DMS114 treated with DMSO at 0.1 percent for 48 hours (cell line): ENCODE measurements around the gene PTDSS2.
"Not testable (repeated sequence)": the region's sequence is repeated elsewhere in the genome, so short reads cannot be mapped to it uniquely, and the experiment has no call there.

Source experiments
- DNase-seq: peaks from one replicate; lab custom pipeline; 2025; ENCODE audit not compliant: unreplicated experiment; lab: John Stamatoyannopoulos, UW

Gene PTDSS2

DNA sequence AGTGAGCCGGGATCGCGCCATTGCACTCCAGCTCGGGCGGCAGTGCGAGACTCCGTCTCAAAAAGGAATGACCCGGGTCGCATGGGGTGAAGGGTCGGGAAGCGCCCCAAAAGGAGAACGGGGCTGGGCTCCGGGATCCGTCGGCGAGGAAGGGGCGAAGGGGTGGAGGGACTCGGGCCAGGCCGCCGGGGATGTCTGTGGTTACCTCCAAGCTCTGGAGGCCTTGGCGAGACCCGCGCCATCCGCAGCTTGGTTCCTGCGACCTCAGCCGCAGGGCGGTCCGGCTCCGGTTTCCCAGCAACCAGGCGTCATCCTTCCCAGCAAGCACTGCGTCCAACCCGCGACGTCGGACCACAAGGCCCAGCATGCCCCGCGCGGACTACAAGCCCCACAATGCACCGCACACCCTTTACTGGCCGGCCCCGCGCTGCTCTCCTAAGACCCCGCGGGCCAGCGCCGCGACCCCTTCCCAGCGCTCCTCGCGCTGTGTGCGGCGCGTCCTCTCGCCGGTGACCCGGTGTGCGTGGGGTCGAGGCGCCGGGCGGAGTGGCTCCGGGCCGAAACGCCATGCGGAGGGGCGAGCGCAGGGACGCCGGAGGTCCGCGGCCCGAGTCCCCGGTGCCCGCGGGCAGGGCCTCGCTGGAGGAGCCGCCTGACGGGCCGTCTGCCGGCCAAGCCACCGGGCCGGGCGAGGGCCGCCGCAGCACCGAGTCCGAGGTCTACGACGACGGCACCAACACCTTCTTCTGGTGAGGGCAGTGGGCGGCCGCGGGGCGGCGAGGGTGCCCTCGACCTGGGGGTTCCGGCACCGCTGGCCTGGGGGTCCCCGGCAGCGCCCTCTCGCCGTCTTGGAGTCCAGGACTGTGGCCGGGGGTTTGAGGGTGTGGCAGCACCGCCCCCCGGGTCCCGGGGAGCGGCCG is at the start of gene PTDSS2:
PTDSS2 (plus strand) TSS at position 391 of the 920 bp plus-strand sequence; CDS start at position 568, 177 bp downstream.
- DNase-seq: peak; percentile 86

DNA sequence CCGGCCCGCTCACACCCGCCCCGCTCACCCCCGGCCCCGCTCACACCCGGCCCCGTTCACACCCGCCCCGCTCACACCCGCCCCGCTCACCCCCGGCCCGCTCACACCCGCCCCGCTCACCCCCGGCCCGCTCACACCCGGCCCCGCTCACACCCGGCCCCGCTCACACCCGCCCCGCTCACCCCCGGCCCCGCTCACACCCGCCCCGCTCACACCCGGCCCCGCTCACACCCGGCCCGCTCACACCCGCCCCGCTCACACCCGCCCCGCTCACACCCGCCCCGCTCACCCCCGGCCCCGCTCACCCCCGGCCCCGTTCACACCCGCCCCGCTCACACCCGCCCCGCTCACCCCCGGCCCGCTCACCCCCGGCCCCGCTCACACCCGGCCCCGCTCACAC is 48.9 kb upstream of the PTDSS2 start:
- not testable (repeated sequence) for DNase-seq

DNA sequence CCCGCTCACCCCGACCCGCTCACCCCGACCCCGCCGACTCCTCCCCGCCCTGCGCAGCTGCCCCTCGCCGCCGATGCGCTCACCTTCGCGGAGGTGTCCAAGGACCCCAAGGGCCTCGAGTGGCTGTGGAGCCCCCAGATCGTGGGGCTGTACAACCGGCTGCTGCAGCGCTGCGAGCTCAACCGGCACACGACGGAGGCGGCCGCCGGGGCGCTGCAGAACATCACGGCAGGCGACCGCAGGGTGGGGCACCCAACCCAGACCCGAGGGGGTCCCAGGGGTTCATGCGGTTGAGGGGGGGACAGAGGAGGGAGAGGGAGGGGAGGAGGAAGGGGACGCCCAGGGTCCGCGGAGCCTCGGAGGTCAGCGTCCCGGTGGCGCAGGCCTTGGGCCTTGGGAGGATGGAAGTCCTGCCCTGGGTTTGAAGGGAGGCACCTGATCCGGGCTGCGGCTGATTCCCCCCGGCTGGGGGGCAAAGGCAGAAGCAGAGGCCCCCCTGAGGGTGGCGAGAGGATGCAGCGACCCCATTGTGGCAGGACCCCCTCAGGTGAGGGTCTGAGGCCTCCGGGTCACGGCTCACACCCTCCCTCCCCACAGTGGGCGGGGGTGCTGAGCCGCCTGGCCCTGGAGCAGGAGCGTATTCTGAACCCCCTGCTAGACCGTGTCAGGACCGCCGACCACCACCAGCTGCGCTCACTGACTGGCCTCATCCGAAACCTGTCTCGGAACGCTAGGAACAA is 46.9 kb upstream of the PTDSS2 start:
- DNase-seq: no peak

DNA sequence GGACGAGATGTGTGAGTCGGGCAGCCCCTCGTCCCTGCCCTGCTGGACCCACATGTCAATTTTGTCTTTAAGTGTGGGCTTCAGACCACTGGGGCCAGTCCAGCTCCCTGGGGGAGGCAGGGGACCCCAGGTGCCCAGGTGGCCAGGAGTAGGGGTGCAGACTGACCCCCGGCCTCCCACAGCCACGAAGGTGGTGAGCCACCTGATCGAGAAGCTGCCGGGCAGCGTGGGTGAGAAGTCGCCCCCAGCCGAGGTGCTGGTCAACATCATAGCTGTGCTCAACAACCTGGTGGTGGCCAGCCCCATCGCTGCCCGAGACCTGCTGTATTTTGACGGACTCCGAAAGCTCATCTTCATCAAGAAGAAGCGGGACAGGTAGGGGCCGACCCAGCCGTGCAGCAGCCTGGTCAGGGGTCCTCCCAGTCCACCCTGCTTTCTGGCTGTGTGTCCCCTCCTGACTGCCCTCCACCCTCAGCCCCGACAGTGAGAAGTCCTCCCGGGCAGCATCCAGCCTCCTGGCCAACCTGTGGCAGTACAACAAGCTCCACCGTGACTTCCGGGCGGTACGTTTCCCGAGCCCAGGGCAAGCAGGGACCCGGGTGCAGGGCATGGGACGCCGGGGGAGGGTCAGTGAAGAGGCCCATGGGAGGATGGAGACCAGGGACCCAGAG is 46.2 kb upstream of the PTDSS2 start:
- DNase-seq: no peak

DNA sequence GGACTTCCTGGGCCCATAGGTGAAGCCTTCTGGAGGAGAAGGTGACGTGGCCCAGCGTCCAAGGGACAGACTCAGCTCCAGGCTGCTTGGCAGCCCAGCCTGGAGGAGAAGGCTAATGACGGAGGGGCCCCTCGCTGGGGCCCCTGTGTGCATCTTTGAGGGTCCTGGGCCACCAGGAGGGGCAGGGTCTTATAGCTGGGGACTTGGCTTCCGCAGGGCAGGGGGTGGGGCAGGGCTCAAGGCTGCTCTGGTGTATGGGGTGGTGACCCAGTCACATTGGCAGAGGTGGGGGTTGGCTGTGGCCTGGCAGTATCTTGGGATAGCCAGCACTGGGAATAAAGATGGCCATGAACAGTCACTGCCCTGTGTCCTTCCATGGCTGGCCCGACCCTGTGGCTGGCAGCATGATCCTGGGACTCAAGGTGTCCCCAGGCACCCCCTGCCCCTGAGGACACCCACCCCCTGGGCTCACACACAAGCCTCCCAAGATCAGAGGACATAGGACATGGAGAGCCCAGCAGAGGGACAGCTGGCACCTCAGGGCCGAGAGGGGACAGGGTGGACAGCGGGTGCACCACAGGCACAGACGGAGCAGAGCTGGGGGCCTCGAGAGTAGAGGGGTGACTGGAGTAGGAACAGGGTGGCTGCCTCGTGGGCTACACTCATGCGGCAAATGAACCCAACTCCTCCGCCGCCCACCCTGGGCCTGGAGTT is 45.4 kb upstream of the PTDSS2 start:
- DNase-seq: no peak

DNA sequence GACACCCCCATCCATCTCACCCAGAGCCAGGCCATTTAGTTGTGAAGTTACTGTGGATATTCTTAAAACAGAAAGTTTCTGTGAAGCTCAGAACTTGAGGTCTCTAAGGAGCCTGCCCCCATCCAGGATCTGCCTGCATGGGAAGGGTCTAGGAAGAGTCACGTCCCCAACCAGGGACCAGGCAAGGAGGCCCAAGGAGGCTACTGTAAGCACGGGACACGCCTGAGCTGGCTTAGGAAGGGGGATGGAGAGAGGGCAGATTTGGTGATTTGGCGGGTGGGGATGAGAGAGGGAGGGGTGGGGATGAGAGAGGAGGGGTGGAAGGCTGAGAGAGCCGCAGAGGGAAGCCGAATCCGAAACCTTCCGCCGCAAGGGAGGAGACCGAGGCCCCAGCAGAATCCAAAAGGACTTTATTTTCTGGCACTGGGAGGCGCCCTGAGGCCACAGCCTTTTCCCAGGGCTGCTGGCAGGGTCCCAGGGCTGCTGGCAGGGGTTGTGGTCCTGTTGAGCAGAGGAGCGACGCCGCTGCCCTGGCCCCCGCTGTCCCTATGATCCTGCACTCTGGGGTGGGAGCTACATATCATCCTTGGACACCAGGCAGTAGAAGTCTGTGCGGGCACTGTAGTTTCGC is 44.6 kb upstream of the PTDSS2 start:
- no peak for DNase-seq

DNA sequence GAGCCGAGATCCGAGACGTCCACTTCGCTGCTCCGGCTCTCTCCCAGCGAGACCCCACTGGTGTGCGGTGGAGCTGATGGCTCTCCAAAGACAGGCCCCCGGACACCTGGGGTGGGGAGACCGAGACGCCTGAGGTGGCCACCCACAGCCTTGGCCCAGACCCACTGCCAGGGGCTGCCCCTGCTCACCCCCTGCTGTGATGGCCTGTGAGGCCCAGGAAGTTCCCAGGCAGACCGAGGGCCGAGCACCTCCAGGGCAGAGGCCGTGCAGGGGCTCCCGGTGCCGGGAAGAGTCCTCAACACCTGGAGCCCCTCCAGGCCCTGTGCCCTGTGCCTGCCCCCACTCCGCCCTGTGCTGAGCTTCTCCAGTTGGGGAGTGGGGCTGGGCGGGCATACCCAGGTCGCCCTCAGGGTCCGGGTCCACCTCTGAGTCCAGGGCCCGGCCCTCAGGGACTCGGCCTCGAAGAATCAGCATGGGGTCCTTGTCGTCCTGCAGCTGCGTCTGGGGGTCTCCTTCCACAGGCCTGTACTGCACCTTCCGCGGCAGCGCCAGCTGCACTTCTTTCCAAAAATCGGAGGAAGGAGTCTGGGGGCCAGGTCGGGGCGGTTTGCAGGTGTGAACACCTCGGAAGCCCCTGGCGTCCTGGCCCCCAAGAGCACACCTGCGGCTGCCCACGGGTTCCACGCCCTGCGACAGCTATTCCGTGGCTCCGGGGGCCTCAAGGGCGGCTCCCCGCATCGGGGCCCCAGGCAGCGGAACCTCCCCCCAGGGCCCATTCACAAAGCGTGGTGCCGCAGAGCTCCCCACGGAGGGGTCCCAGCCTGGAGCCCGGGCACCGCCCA is 43.9 kb upstream of the PTDSS2 start:
- DNase-seq: no peak

DNA sequence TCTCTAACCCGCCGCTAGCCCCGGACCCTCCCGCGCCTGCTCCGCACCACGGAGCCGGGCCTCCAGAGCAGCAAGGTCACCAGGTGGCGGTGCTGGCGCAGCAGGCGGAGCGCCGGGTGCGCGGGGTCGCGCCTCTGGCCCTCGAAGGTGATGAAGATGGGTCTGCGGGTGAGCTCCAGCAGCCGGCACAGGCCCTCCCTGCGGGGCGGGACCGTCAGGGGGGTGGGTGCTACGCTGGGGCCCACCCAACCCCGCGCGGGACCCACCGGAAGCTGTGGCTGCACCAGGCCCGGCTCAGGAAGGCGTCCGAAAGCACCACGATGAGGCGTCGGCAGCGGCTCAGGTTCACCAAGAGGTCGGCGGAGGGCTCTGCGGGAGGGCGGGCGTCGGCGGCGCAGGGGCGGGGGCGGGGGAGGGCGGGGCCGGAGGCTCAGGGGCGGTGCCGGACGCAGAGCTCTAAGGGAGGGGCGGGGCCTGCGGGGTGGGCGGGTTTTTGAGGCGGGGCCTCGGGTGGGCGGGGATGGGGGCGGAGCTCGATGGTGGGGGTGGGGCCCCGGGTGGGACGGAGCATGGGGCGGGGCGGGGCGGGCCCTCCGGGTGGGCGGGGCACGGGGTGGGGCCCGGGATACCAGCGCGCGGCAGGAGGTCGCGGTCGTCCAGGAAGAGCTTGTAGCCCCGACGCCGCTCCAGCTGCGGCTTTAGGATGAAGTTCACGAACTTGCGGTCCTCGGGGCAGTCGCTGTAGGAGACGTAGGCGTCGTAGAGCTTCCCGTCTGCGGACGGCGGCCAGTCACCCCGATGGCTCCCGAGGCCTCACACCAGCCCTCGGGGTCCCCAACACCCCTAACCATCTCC is 43.1 kb upstream of the PTDSS2 start:
- no peak for DNase-seq

DNA sequence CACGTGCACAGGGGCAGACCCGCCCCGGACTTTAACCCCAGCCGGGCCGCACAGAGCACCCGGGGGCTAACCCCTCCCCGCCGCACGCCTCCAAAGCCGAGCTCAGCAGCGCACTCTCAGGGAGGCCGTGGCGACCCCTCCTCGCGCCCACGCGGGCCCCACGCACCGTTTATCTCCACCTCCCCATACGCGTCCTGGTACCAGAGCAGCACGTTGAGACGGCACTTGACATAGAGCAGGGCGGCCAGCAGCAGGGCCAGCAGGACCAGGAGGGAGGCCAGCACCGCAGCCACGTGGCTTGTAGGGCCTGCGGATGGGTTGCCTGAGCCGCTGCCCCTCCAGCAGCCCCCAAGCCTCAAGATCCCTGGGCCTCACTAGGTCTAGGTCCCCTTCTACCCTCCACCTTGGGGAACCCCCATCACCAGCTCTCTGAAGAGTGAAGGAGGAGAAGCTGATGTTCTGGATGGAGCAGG is 42.4 kb upstream of the PTDSS2 start:
- no peak for DNase-seq

DNA sequence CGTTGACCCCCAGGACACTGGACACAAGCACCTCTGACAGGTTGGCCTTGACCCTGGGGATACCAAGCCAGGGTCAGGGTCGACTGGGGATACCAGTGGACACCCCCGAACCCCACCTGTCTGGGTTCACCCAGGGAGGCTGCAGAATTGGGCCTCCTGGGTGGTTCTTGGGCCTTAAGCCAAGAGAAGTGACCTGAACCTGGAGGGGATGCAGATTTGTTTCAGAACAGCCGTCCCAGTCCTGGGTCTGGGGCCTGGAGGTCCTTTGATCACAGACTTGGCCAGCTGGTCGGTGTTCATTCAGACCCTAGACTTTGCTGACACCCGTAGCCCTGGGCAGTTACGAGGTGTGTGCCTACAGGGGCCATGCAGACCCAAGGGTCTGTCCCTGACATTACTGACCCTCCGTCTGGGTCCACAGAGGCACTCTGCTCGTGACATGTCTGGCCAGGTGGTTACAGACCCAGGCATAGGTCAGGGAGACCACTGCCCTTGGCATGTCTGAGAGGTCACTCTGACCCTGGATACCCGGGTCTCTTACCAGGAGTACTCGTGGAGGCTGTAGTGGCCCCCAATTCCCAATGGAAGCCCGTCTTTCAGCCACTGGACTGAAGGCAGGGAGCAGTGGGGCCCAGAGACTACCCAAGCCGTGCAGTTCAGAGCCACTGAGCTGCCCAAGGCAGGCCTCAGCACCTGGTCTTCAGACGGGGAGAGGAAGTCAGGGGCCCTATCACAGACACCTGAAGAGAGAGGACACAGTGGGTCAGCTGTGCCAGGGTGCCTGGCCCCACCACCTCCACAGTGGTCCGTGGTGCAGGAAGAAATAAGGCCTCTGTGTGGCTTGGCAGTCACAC is 41.7 kb upstream of the PTDSS2 start:
- DNase-seq: no peak

DNA sequence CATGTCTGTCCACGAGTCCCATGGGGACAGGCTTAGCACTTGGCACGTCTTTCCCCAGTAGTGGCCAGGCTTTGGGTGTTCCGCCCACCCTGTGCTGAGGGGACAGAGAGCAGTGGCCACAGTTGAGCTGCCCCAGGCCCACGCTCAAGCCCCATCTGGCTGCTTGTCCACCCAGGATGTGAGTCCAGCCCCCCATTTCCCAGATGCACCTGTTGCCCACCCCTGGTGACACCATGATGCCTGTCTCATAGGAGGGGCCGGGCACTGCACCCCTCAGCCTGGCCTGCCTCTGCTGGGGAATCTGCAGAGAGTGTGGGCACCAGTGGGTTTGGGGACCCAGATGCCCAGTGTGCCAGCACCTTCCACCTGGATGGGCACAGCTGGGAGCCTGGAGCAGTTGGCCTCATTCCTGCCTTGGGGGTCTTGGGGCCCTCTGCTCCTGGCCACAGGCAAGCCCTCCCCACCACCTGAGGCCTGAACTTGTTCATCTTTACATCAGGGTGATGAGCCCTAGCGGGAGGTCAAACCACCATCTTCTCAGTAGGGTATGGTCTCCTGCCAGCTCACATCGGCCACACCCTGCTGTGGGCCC is 41.0 kb upstream of the PTDSS2 start:
- no peak for DNase-seq

DNA sequence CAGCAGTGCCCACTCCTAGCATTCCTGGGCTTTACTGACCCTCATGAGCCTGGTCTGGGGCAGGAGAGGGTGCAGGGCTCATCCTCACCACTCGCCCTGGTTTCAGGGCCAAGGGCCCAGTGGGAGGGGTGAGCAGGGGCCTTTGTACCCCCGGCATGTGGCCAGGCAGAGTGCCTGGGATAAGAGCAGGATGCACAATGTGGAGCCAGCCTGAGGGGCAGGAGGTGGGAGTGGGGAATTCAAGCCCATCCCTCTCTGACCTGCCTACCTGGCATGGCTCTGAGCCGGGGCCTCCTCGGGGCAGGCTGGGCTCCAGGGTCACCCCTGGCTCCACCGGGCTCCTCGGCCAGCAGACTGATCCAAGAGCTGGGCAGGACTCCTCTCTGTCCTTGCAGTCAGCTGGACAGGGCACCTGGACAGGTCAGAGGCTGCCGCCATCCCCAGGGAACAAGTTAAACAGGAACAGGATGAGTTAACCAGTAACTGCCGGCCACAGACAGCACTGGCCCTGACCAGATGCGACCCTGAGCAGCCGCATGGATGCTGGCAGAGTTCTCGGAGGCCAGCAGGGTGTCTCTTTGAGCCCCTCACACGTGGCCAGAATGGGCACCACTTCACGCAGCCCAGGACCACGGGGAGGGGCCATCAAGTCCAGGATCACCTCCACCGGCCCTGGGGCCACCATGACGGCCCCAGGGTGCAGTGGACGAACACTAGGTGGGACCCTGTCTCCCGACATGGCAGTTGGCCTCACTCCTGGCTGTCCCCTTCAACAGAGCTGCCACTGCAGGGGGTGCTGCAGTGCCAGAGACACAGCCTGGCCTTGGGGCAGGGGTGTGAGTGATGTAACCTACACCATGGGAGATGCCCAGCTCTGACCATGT is 40.2 kb upstream of the PTDSS2 start:
- DNase-seq: no peak

DNA sequence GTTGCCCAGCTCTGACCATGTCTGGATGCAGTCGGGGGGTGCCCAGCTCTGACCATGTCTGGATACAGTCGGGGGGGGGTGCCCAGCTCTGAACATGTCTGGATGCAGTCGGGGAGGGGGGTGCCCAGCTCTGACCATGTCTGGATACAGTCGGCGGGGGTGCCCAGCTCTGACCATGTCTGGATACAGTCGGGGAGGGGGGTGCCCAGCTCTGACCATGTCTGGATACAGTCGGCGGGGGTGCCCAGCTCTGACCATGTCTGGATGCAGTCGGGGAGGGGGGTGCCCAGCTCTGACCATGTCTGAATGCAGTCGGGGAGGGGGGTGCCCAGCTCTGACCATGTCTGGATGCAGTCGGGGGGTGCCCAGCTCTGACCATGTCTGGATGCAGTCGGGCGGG is 39.4 kb upstream of the PTDSS2 start:
- not testable (repeated sequence) for DNase-seq

DNA sequence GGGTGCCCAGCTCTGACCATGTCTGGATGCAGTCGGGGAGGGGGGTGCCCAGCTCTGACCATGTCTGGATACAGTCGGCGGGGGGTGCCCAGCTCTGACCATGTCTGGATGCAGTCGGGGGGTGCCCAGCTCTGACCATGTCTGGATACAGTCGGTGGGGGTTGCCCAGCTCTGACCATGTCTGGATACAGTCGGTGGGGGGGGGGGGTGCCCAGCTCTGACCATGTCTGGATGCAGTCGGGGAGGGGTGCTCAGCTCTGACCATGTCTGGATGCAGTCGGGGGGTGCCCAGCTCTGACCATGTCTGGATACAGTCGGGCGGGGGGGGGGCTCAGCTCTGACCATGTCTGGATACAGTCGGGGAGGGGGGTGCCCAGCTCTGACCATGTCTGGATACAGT is 38.6 kb upstream of the PTDSS2 start:
- not testable (repeated sequence) for DNase-seq

DNA sequence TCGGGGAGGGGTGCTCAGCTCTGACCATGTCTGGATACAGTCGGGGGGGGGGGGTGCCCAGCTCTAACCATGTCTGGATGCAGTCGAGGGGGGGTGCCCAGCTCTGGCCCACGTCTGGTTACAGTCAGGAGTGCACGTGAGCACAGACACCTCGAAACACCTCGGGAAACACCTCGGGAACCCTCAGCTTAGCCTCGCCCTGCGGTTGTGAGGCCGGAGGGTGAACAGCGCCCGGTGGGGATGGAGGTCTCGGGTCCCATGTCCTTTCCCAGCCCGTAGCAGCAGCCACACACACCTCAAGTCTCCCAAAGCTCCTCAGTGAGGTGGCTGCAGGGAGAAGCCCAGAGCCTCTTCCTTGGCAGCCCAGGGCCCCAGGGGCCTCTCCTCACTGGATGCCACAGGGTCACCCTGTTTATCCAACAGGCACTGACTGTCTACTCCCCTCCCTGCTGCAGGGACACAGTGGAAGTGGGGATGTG is 37.4 kb upstream of the PTDSS2 start:
- no peak for DNase-seq
